ENCODE measurements around the gene TBC1D25. TPM values are rescaled to one million over a fixed set of nuclear protein-coding genes. Genes with fewer than 3 reads are reported as not detected.

Gene TBC1D25
- total RNA-seq, 1 donor from 2014 or later: 13.1 TPM

DNA sequence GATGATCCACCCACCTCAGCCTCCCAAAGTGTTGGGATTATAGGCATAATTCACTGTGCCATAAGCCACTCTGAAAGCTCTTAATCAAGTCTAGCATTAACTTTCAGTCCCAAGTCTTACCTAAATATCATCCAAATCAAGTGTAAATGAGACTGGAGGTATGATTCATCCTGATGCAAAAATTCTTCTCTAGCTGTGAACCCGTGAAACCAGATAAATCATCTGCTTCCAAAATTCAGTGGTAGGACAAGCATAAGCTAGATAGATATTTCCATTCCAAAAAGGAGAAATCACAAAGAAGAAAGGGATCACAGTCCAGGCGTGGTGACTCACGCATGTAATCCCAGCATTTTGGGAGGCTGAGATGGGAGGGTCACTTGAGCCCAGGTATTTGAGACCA is 8.8 kb upstream of the TBC1D25 start:
- Mint-ChIP-seq H3K4me1 (ENCODE audit: low read depth, unreplicated experiment) (peaks cover 6% of the 10 kb centered on the region), H3K36me3 (ENCODE audit: low read depth, unreplicated experiment) (peaks cover 11% of the 10 kb centered on the region), H3K27ac (ENCODE audit: unreplicated experiment) (no peak overlapping the region), H3K4me3 (ENCODE audit: unreplicated experiment) (no peak overlapping the region), H3K9me3 (ENCODE audit: unreplicated experiment) (no peaks in the 10 kb centered on the region), H3K27me3 (ENCODE audit: low read depth, unreplicated experiment) (no peaks in the 10 kb centered on the region)
- H3K4me3 ChIP-seq (ENCODE audit: insufficient read depth, low read depth, low read length): no peak overlapping the region
- no peaks in the 10 kb centered on the region for H3K9me3 ChIP-seq (ENCODE audit: insufficient read depth, low read depth, low read length)
- H3K27me3 ChIP-seq (ENCODE audit: insufficient read depth, low read length): no peaks in the 10 kb centered on the region
- TF ChIP-seq CTCF (IDR thresholded peaks at IDR 0.05; ENCODE audit: insufficient read depth, low read depth, low read length) (no peak), EZH2 (IDR thresholded peaks at IDR 0.05; ENCODE audit: insufficient read depth, low read length) (no peak)
- no peaks in the 10 kb centered on the region for H4K20me1 ChIP-seq (ENCODE audit: insufficient read depth, low read length)
- no peak overlapping the region for H2AFZ ChIP-seq (ENCODE audit: low read depth, low read length)
- peaks cover 7% of the 10 kb centered on the region for H3K36me3 ChIP-seq (ENCODE audit: insufficient read depth, low read length)
- DNase-seq (ENCODE audit: low read depth) (peak; percentile 56), FAIRE-seq (peak; percentile 84)
- no peak overlapping the region for H3K4me2 ChIP-seq (ENCODE audit: low read length)
- no peaks in the 10 kb centered on the region for H3K79me2 ChIP-seq (ENCODE audit: insufficient read depth, low read length)
- peak overlapping the region; percentile 78 for H3K27ac ChIP-seq (ENCODE audit: low read depth, low read length)
- H3K4me1 ChIP-seq (ENCODE audit: insufficient read depth, low read length): peaks cover 9% of the 10 kb centered on the region
- H3K9ac ChIP-seq (ENCODE audit: low read length): no peak overlapping the region

DNA sequence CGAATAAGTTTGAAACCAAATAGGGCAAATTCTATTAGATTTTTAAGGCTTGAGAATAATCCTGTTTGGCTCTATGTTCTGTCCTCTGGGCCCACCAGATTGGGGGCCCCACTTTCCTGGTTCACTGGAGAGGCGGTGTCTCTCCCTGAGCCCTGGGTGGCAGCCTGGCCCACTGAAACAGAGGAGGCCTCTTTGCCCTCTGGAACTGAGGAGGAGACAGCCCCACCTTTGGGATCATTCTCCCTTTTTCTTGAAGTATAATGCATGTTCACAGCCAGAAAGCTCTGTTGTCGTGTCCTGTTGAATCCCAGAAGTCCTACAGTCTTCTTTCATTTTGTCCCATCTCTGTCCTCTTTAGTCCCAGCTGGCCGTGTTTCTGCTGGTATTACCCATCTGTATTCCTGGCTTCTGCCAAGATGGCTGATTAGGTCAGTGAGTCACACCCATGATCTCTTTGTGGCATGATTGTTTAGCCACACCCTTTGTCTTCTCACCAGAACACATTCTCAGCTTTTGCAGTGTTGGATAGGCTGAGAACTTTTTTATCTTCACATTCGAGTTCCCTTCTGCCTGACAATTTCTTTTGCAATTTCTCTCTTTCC is 8.1 kb upstream of the TBC1D25 start:
- no peaks in the 10 kb centered on the region for H3K9me3 Mint-ChIP-seq (ENCODE audit: unreplicated experiment)
- Histone ChIP-seq H2AFZ (ENCODE audit: low read depth, low read length) (no peak overlapping the region), H3K79me2 (ENCODE audit: insufficient read depth, low read length) (no peaks in the 10 kb centered on the region), H3K4me2 (ENCODE audit: low read length) (peak overlapping the region; percentile 31), H3K4me1 (ENCODE audit: insufficient read depth, low read length) (peaks cover 9% of the 10 kb centered on the region), H4K20me1 (ENCODE audit: insufficient read depth, low read length) (no peaks in the 10 kb centered on the region), H3K27me3 (ENCODE audit: insufficient read depth, low read length) (no peaks in the 10 kb centered on the region), H3K4me3 (ENCODE audit: insufficient read depth, low read depth, low read length) (no peak overlapping the region), H3K9ac (ENCODE audit: low read length) (peak overlapping the region; percentile 44), H3K27ac (ENCODE audit: low read depth, low read length) (peak overlapping the region; percentile 78), H3K9me3 (ENCODE audit: insufficient read depth, low read depth, low read length) (no peaks in the 10 kb centered on the region), H3K36me3 (ENCODE audit: insufficient read depth, low read length) (peaks cover 7% of the 10 kb centered on the region)
- peaks cover 11% of the 10 kb centered on the region for H3K36me3 Mint-ChIP-seq (ENCODE audit: low read depth, unreplicated experiment)
- DNase-seq (ENCODE audit: low read depth) (peak; percentile 82), FAIRE-seq (peak; percentile 99)
- H3K27ac Mint-ChIP-seq (ENCODE audit: unreplicated experiment): peak overlapping the region; percentile 93
- no peak overlapping the region for H3K4me3 Mint-ChIP-seq (ENCODE audit: unreplicated experiment)
- no peak for TF ChIP-seq CTCF (IDR thresholded peaks at IDR 0.05; ENCODE audit: insufficient read depth, low read depth, low read length)
- no peak for TF ChIP-seq EZH2 (IDR thresholded peaks at IDR 0.05; ENCODE audit: insufficient read depth, low read length)
- no peaks in the 10 kb centered on the region for H3K27me3 Mint-ChIP-seq (ENCODE audit: low read depth, unreplicated experiment)
- peaks cover 6% of the 10 kb centered on the region for H3K4me1 Mint-ChIP-seq (ENCODE audit: low read depth, unreplicated experiment)

DNA sequence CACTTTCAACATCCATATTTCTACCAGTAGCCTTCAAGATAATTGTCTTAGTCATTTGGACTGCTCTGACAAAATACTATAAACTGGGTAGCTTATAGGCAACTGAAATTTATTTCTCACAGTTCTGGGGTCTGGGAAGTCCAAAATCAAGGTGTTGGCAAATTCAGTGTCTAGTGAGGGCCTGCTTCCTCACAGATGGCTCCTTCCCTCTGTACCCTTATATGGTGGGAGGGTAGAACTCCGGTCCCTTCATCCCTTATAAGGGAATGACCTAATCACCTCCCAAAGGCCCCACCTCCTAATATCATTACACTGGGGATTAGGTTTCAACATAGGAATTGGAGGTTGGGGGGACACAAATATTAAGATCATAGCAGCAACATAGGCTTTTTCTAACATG is 7.4 kb upstream of the TBC1D25 start:
- Histone ChIP-seq H3K4me3 (ENCODE audit: insufficient read depth, low read depth, low read length) (no peak overlapping the region), H3K36me3 (ENCODE audit: insufficient read depth, low read length) (peaks cover 7% of the 10 kb centered on the region), H3K9ac (ENCODE audit: low read length) (peak overlapping the region; percentile 44), H4K20me1 (ENCODE audit: insufficient read depth, low read length) (no peaks in the 10 kb centered on the region), H3K9me3 (ENCODE audit: insufficient read depth, low read depth, low read length) (no peaks in the 10 kb centered on the region), H3K4me1 (ENCODE audit: insufficient read depth, low read length) (peaks cover 9% of the 10 kb centered on the region), H3K79me2 (ENCODE audit: insufficient read depth, low read length) (no peaks in the 10 kb centered on the region), H2AFZ (ENCODE audit: low read depth, low read length) (no peak overlapping the region), H3K27me3 (ENCODE audit: insufficient read depth, low read length) (no peaks in the 10 kb centered on the region), H3K27ac (ENCODE audit: low read depth, low read length) (peak overlapping the region; percentile 62), H3K4me2 (ENCODE audit: low read length) (no peak overlapping the region)
- H3K4me3 Mint-ChIP-seq (ENCODE audit: unreplicated experiment): no peak overlapping the region
- peak overlapping the region; percentile 58 for H3K27ac Mint-ChIP-seq (ENCODE audit: unreplicated experiment)
- H3K27me3 Mint-ChIP-seq (ENCODE audit: low read depth, unreplicated experiment): no peaks in the 10 kb centered on the region
- no peaks in the 10 kb centered on the region for H3K9me3 Mint-ChIP-seq (ENCODE audit: unreplicated experiment)
- peaks cover 11% of the 10 kb centered on the region for H3K36me3 Mint-ChIP-seq (ENCODE audit: low read depth, unreplicated experiment)
- peaks cover 6% of the 10 kb centered on the region for H3K4me1 Mint-ChIP-seq (ENCODE audit: low read depth, unreplicated experiment)
- FAIRE-seq (no peak), DNase-seq (ENCODE audit: low read depth) (no peak)
- TF ChIP-seq CTCF (IDR thresholded peaks at IDR 0.05; ENCODE audit: insufficient read depth, low read depth, low read length) (no peak), EZH2 (IDR thresholded peaks at IDR 0.05; ENCODE audit: insufficient read depth, low read length) (no peak)

Data from astrocyte (in vitro differentiated cells and primary cell).